HepG2 (cell line): ENCODE measurements around the gene HCK.

Source experiments
- CTCF ChIP-seq: sonication (generic); formaldehyde crosslinking; IDR thresholded peaks from 2 replicates; pipeline ENCODE4 v1.5.0; 2020; ENCODE audit warnings: mild to moderate bottlenecking, missing genetic modification reagents, moderate library complexity
- EHMT2 ChIP-seq: fragments of 200-600 bp; sonication (generic); IDR thresholded peaks from 2 replicates; pipeline ENCODE4 v1.7.0; 2017; ENCODE audit warnings: antibody characterized with exemption, low read depth, low read length, borderline replicate concordance
- FOXA1 ChIP-seq, 2 experiments: fragments of 450-650 bp in 1 of 2; sonication (generic) in 1 of 2; formaldehyde crosslinking in 1 of 2; IDR thresholded peaks; 2 replicates each; pipeline versions ENCODE4 v1.4.0 to v1.6.1; 2016 to 2020; ENCODE audit warnings: missing genetic modification reagents in 1 of 2
- HMGXB4 ChIP-seq, 2 experiments: sonication (generic) in 1 of 2; formaldehyde crosslinking in 1 of 2; IDR thresholded peaks; 2 replicates each; pipeline versions ENCODE4 v1.4.0 to v1.6.1; 2018 to 2020; ENCODE audit warnings: missing genetic modification reagents in 2 of 2, borderline replicate concordance in 1 of 2, low read depth in 1 of 2, mild to moderate bottlenecking in 1 of 2, missing biosample characterization in 1 of 2
- PLSCR1 ChIP-seq: sonication (generic); formaldehyde crosslinking; IDR thresholded peaks from 2 replicates; pipeline ENCODE4 v1.5.0; 2020; ENCODE audit warnings: missing genetic modification reagents, mild to moderate bottlenecking, borderline replicate concordance
- POLR2AphosphoS5 ChIP-seq: IDR thresholded peaks from 2 replicates; pipeline ENCODE4 v1.6.1; 2012; ENCODE audit warnings: low read depth, low read length
- SP4 ChIP-seq: sonication (generic); formaldehyde crosslinking; IDR thresholded peaks from 2 replicates; pipeline ENCODE4 v1.8.1; 2023; ENCODE audit warnings: mild to moderate bottlenecking, missing genetic modification reagents
- ZEB1 ChIP-seq: IDR thresholded peaks from 2 replicates; pipeline ENCODE4 v1.6.1; 2012; ENCODE audit warnings: mild to moderate bottlenecking, low read depth, inconsistent platforms; ENCODE audit not compliant: insufficient replicate concordance
- ZNF12 ChIP-seq: sonication (generic); formaldehyde crosslinking; IDR thresholded peaks from 2 replicates; pipeline ENCODE4 v1.5.0; 2020; ENCODE audit warnings: missing genetic modification reagents
- ZNF549 ChIP-seq: sonication (generic); formaldehyde crosslinking; IDR thresholded peaks from 2 replicates; pipeline ENCODE4 v1.5.0; 2020; ENCODE audit warnings: missing genetic modification reagents
- ZNF7 ChIP-seq: IDR thresholded peaks from 2 replicates; pipeline ENCODE4 v1.6.1; 2016; ENCODE audit warnings: missing biosample characterization, missing genetic modification reagents
- ZNF710 ChIP-seq: sonication (generic); formaldehyde crosslinking; IDR thresholded peaks from 2 replicates; pipeline ENCODE4 v1.5.0; 2020; ENCODE audit warnings: mild to moderate bottlenecking, missing genetic modification reagents, borderline replicate concordance

GRCh38 chr20:32077190-32077589, 25.1 kb downstream of the HCK start:
- TF ChIP-seq HMGXB4 (CRISPR knock-in tag; IDR thresholded peaks at IDR 0.05; ENCODE audit: borderline replicate concordance in 1 of 2, low read depth in 1 of 2) (no peak), FOXA1 (IDR thresholded peaks at IDR 0.05) (no peak), FOXA1 (CRISPR knock-in tag; IDR thresholded peaks at IDR 0.05) (no peak), ZNF710 (CRISPR knock-in tag) (no peak), CTCF (CRISPR knock-in tag) (no peak), ZEB1 (no peak), EHMT2 (no peak), ZNF7 (CRISPR knock-in tag) (no peak), POLR2AphosphoS5 (no peak), ZNF549 (CRISPR knock-in tag) (no peak), SP4 (CRISPR knock-in tag) (no peak), PLSCR1 (CRISPR knock-in tag) (no peak), ZNF12 (CRISPR knock-in tag) (no peak)
